ENCODE results near the gene SLC39A9.

GRCh38 chr14:69392481-69392880, 6.0 kb upstream of the SLC39A9 start:
- TF ChIP-seq EP300 (IDR thresholded peaks at IDR 0.05) (no peak), NPAS2 (CRISPR knock-in tag; IDR thresholded peaks at IDR 0.05; ENCODE audit: borderline replicate concordance) (no peak), ELK1 (IDR thresholded peaks at IDR 0.05; ENCODE audit: low read depth, low read length) (no peak)
- TF ChIP-seq, protein P1, sequence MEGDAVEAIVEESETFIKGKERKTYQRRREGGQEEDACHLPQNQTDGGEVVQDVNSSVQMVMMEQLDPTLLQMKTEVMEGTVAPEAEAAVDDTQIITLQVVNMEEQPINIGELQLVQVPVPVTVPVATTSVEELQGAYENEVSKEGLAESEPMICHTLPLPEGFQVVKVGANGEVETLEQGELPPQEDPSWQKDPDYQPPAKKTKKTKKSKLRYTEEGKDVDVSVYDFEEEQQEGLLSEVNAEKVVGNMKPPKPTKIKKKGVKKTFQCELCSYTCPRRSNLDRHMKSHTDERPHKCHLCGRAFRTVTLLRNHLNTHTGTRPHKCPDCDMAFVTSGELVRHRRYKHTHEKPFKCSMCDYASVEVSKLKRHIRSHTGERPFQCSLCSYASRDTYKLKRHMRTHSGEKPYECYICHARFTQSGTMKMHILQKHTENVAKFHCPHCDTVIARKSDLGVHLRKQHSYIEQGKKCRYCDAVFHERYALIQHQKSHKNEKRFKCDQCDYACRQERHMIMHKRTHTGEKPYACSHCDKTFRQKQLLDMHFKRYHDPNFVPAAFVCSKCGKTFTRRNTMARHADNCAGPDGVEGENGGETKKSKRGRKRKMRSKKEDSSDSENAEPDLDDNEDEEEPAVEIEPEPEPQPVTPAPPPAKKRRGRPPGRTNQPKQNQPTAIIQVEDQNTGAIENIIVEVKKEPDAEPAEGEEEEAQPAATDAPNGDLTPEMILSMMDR (IDR thresholded peaks at IDR 0.05): no peak
